HS-5 (cell line): Measurements from ENCODE around the gene FGL2.
"Not testable (repeated sequence)": the region's sequence is repeated elsewhere in the genome, so short reads cannot be mapped to it uniquely, and the experiment has no call there.

Source experiments
- DNase-seq: peaks from one replicate; pipeline ENCODE4 v3.0.0-alpha.2; 2012; ENCODE audit warnings: low read depth

Gene FGL2

GRCh38 chr7:77199013-77199966 is at the start of gene FGL2:
FGL2 (minus strand) TSS chr7:77199819; CDS start chr7:77199793, 26 bp downstream.
- no peak for DNase-seq

GRCh38 chr7:77248154-77248553 is 48.5 kb upstream of the FGL2 start:
- no peak for DNase-seq

- no peak for DNase-seq
Measured at GRCh38 chr7:77247206-77247850, 47.7 kb upstream of the FGL2 start.

GRCh38 chr7:77246026-77246640 is 46.5 kb upstream of the FGL2 start:
- DNase-seq = no peak

- DNase-seq = no peak
Measured at GRCh38 chr7:77245015-77245755, 45.6 kb upstream of the FGL2 start.

- no peak for DNase-seq
Measured at GRCh38 chr7:77244222-77244934, 44.8 kb upstream of the FGL2 start.

GRCh38 chr7:77242554-77242953 is 42.9 kb upstream of the FGL2 start:
- no peak for DNase-seq

- no peak for DNase-seq
Measured at GRCh38 chr7:77242068-77242467, 42.4 kb upstream of the FGL2 start.

GRCh38 chr7:77239471-77239870 is 39.9 kb upstream of the FGL2 start:
- DNase-seq = no peak

GRCh38 chr7:77238703-77239136 is 39.1 kb upstream of the FGL2 start:
- DNase-seq = no peak

- no peak for DNase-seq
Measured at GRCh38 chr7:77235276-77235675, 35.7 kb upstream of the FGL2 start.

GRCh38 chr7:77232467-77232866 is 32.8 kb upstream of the FGL2 start:
- DNase-seq = no peak

GRCh38 chr7:77228795-77229194 is 29.2 kb upstream of the FGL2 start:
- not testable (repeated sequence) for DNase-seq

GRCh38 chr7:77226357-77226839 is 26.8 kb upstream of the FGL2 start:
- DNase-seq = no peak

GRCh38 chr7:77223261-77223660 is 23.6 kb upstream of the FGL2 start:
- no peak for DNase-seq

- no peak for DNase-seq
Measured at GRCh38 chr7:77222819-77223218, 23.2 kb upstream of the FGL2 start.

- no peak for DNase-seq
Measured at GRCh38 chr7:77222065-77222464, 22.4 kb upstream of the FGL2 start.

GRCh38 chr7:77219701-77220331 is 20.2 kb upstream of the FGL2 start:
- not testable (repeated sequence) for DNase-seq

GRCh38 chr7:77217474-77218185 is 18.0 kb upstream of the FGL2 start:
- no peak for DNase-seq
